ENCODE data around the gene PRXL2B. TPM values are rescaled to one million over a fixed set of nuclear protein-coding genes. Genes with fewer than 3 reads are reported as not detected.

PRXL2B gene, protein sequence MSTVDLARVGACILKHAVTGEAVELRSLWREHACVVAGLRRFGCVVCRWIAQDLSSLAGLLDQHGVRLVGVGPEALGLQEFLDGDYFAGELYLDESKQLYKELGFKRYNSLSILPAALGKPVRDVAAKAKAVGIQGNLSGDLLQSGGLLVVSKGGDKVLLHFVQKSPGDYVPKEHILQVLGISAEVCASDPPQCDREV
- 17.9 to 22.7 TPM (median 19.4 TPM) in 5 replicates for total RNA-seq (2022; extraction: Qiagen RNA extraction; ENCODE audit: low read depth)

GRCh38 chr1:2586154-2587070 lies at the start of gene PRXL2B:
Gene PRXL2B (plus strand): TSS chr1:2586777. CDS start chr1:2586886, 109 bp downstream.

DNA sequence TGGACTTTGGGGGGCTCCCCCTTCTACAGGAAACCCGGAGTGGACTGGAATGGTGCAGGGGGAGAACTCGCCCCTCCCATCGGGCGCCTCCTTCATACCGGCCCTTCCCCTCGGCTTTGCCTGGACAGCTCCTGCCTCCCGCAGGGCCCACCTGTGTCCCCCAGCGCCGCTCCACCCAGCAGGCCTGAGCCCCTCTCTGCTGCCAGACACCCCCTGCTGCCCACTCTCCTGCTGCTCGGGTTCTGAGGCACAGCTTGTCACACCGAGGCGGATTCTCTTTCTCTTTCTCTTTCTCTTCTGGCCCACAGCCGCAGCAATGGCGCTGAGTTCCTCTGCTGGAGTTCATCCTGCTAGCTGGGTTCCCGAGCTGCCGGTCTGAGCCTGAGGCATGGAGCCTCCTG lies 30.3 kb upstream of the PRXL2B start, which contains the start of gene TNFRSF14:
TNFRSF14 (plus strand) TSS at position 95 of the 401 bp plus-strand sequence; CDS start at position 389, 294 bp downstream.

GRCh38 chr1:2632561-2633361 lies 46.2 kb downstream of the PRXL2B start, which contains the start of gene MMEL1:
Gene MMEL1 (minus strand): TSS chr1:2633016. CDS start chr1:2629484, 3,532 bp downstream.

Other genes starting within 250 kb of the PRXL2B start
- 5.8 to 7.9 TPM (median 6.4 TPM) in 5 replicates for gene MORN1, start 195.2 kb upstream of the PRXL2B start, total RNA-seq (2022; extraction: Qiagen RNA extraction; ENCODE audit: low read depth)
- 86.2 to 129 TPM (median 125 TPM) in 5 replicates for gene RER1, start 194.9 kb upstream of the PRXL2B start, total RNA-seq (2022; extraction: Qiagen RNA extraction; ENCODE audit: low read depth)
- 19.2 to 23.7 TPM (median 23.0 TPM) in 5 replicates for gene PEX10, start 174.2 kb upstream of the PRXL2B start, total RNA-seq (2022; extraction: Qiagen RNA extraction; ENCODE audit: low read depth)
- 0.12 to 0.36 TPM (median 0.32 TPM) in 5 replicates for gene PLCH2, start 110.5 kb upstream of the PRXL2B start, total RNA-seq (2022; extraction: Qiagen RNA extraction; ENCODE audit: low read depth)
- gene PANK4, start 60.2 kb upstream of the PRXL2B start, total RNA-seq (2022; extraction: Qiagen RNA extraction; ENCODE audit: low read depth): 8.4 to 12.8 TPM (median 9.9 TPM) in 5 replicates
- gene HES5, start 56.5 kb upstream of the PRXL2B start, total RNA-seq (2022; extraction: Qiagen RNA extraction; ENCODE audit: low read depth): not detected in 5 replicates
- 0.07 to 0.21 TPM (median 0.21 TPM) in 5 replicates for gene TNFRSF14, start 30.4 kb upstream of the PRXL2B start, total RNA-seq (2022; extraction: Qiagen RNA extraction; ENCODE audit: low read depth)
- 0.24 to 0.37 TPM in 2 of 5 replicates, not detected in the others for gene MMEL1, start 46.2 kb downstream of the PRXL2B start, total RNA-seq (2022; extraction: Qiagen RNA extraction; ENCODE audit: low read depth)
- 0.03 to 0.06 TPM (median 0.05 TPM) in 5 replicates for gene TTC34, start 214.9 kb downstream of the PRXL2B start, total RNA-seq (2022; extraction: Qiagen RNA extraction; ENCODE audit: low read depth)